SK-N-SH (cell line): ENCODE measurements around the gene ZAR1L. TPM values are rescaled to one million over a fixed set of nuclear protein-coding genes. Genes with fewer than 3 reads are reported as not detected.

ENCODE experiments used
- CTCF ChIA-PET: fragments of 300-600, 350-600 bp; formaldehyde crosslinking; extraction: SDS; loops from one replicate; lab custom pipeline; 2021; lab: Yijun Ruan, JAX
- POLR2A ChIA-PET: fragments of 350-600 bp; sonication (Branson Sonifier 250); formaldehyde crosslinking; extraction: SDS; loops from one replicate; lab custom pipeline; 2020; ENCODE audit warnings: antibody characterized with exemption, inconsistent platforms; lab: Yijun Ruan, JAX
- DNase-seq: peaks from one replicate; pipeline ENCODE4 v3.0.0; 2012
- H2AFZ ChIP-seq: fragments of 200-600 bp; sonication (generic); 2 replicates; pipeline ENCODE4 v1.8.1; 2016; ENCODE audit warnings: antibody characterized with exemption, mild to moderate bottlenecking, low read depth
- H3F3A ChIP-seq: fragments of 200-600 bp; sonication (generic); replicated peaks from 2 replicates; pipeline ENCODE3; 2016; ENCODE audit warnings: antibody characterized with exemption, mild to moderate bottlenecking; ENCODE audit not compliant: insufficient read depth
- H3K27ac ChIP-seq, 2 experiments: fragments of 200-500 bp in 1 of 2; fragments of 200-600 bp in 1 of 2; sonication (Bioruptor generic) in 1 of 2; sonication (generic), shearing (Covaris generic) in 1 of 2; 2 replicates each; pipeline versions ENCODE4 v1.5.1 to v1.6.1; 2014 to 2016; ENCODE audit warnings: low read depth in 2 of 2, inconsistent platforms in 1 of 2, low read length in 1 of 2, mild to moderate bottlenecking in 1 of 2, mixed read lengths in 1 of 2
- H3K27me3 ChIP-seq: fragments of 200-600 bp; sonication (generic), shearing (Covaris generic); 2 replicates; pipeline ENCODE4 v1.6.1; 2016; ENCODE audit warnings: mixed run types; ENCODE audit not compliant: insufficient read depth
- H3K36me3 ChIP-seq, 2 experiments: fragments of 200-500 bp in 1 of 2; fragments of 200-600 bp in 1 of 2; sonication (Bioruptor generic) in 1 of 2; sonication (generic) in 1 of 2; replicated peaks in 1 of 2; 2 replicates each; pipeline versions ENCODE3 to v1.5.1; 2014 to 2016; ENCODE audit warnings: low read length in 1 of 2, mild to moderate bottlenecking in 1 of 2; ENCODE audit not compliant: insufficient read depth in 2 of 2, control insufficient read depth in 1 of 2
- H3K4me1 ChIP-seq, 2 experiments: fragments of 200-500 bp in 1 of 2; fragments of 200-600 bp in 1 of 2; sonication (Bioruptor generic) in 1 of 2; sonication (generic), shearing (Covaris generic) in 1 of 2; 2 replicates each; pipeline versions ENCODE4 v1.5.1 to v1.6.1; 2014 to 2016; ENCODE audit warnings: low read depth in 1 of 2, low read length in 1 of 2, mixed run types in 1 of 2; ENCODE audit not compliant: insufficient read depth in 2 of 2, control insufficient read depth in 1 of 2
- H3K4me2 ChIP-seq: fragments of 200-600 bp; sonication (generic), shearing (Covaris generic); 2 replicates; pipeline ENCODE4 v1.6.1; 2017; ENCODE audit warnings: mixed run types
- H3K4me3 ChIP-seq, 2 experiments: fragments of 200-500 bp in 1 of 2; fragments of 200-600 bp in 1 of 2; sonication (Bioruptor generic) in 1 of 2; sonication (generic), shearing (Covaris generic) in 1 of 2; 2 replicates each; pipeline versions ENCODE4 v1.5.1 to v1.8.1; 2014 to 2016; ENCODE audit warnings: low read depth in 2 of 2, inconsistent platforms in 1 of 2, low read length in 1 of 2, mild to moderate bottlenecking in 1 of 2, mixed read lengths in 1 of 2, moderate library complexity in 1 of 2
- H3K79me2 ChIP-seq: fragments of 200-600 bp; sonication (generic); 2 replicates; pipeline ENCODE4 v1.8.1; 2017; ENCODE audit warnings: mild to moderate bottlenecking; ENCODE audit not compliant: insufficient read depth
- H3K9ac ChIP-seq: fragments of 200-600 bp; sonication (generic); 2 replicates; pipeline ENCODE4 v1.6.1; 2017; ENCODE audit warnings: mixed run types
- H3K9me2 ChIP-seq: fragments of 200-600 bp; sonication (generic); 2 replicates; pipeline ENCODE4 v1.6.1; 2017; ENCODE audit warnings: mixed run types
- H3K9me3 ChIP-seq: fragments of 200-600 bp; sonication (generic); 2 replicates; pipeline ENCODE4 v1.6.1; 2017; ENCODE audit warnings: mixed run types, mild to moderate bottlenecking, moderate library complexity
- H4K20me1 ChIP-seq: fragments of 200-600 bp; sonication (generic); 2 replicates; pipeline ENCODE4 v1.6.1; 2017; ENCODE audit warnings: mild to moderate bottlenecking, mixed run types; ENCODE audit not compliant: insufficient read depth
- CHD2 ChIP-seq: fragments of 150-350 bp; IDR thresholded peaks from 2 replicates; pipeline ENCODE4 v1.6.1; 2018; ENCODE audit warnings: low read length; ENCODE audit not compliant: partially characterized antibody
- CTCF ChIP-seq: fragments of 200-600 bp; sonication (generic); IDR thresholded peaks from 2 replicates; pipeline ENCODE4 v1.6.1; 2017; ENCODE audit warnings: antibody characterized with exemption, mild to moderate bottlenecking, moderate library complexity
- EP300 ChIP-seq, 2 experiments: IDR thresholded peaks; 2 replicates each; pipeline versions ENCODE4 v1.4.0 to v1.6.1; 2012; ENCODE audit warnings: borderline replicate concordance in 1 of 2, low read depth in 1 of 2, low read length in 1 of 2
- EZH2phosphoT487 ChIP-seq: fragments of 200-600 bp; sonication (generic); IDR thresholded peaks from 2 replicates; pipeline ENCODE4 v1.6.1; 2017; ENCODE audit warnings: low read depth, mixed run types, mild to moderate bottlenecking, antibody characterized with exemption, moderate library complexity, borderline replicate concordance
- FOSL2 ChIP-seq: IDR thresholded peaks from 2 replicates; pipeline ENCODE4 v1.4.0; 2012; ENCODE audit warnings: low read depth, mild to moderate bottlenecking, moderate library complexity, borderline replicate concordance
- FOXJ3 ChIP-seq: sonication (generic); formaldehyde crosslinking; IDR thresholded peaks from 2 replicates; pipeline ENCODE4 v1.5.1; 2020; ENCODE audit warnings: mild to moderate bottlenecking, missing genetic modification reagents
- FOXM1 ChIP-seq: IDR thresholded peaks from 2 replicates; pipeline ENCODE4 v1.4.0; 2012; ENCODE audit warnings: low read depth, mild to moderate bottlenecking
- GATA2 ChIP-seq: sonication (generic); formaldehyde crosslinking; IDR thresholded peaks from 2 replicates; pipeline ENCODE4 v1.5.0; 2020; ENCODE audit warnings: mild to moderate bottlenecking, missing genetic modification reagents
- IRF3 ChIP-seq: fragments of 150-350 bp; IDR thresholded peaks from 2 replicates; pipeline ENCODE4 v1.6.1; 2016; ENCODE audit warnings: mild to moderate bottlenecking, low read depth, low read length
- JUND ChIP-seq: IDR thresholded peaks from 2 replicates; pipeline ENCODE4 v1.4.0; 2012
- MAX ChIP-seq: IDR thresholded peaks from 2 replicates; pipeline ENCODE4 v1.4.0; 2012; ENCODE audit warnings: low read depth
- MEF2A ChIP-seq: IDR thresholded peaks from 2 replicates; pipeline ENCODE4 v1.4.0; 2012; ENCODE audit warnings: low read depth, borderline replicate concordance
- MXI1 ChIP-seq: IDR thresholded peaks from 2 replicates; pipeline ENCODE4 v1.6.1; 2012; ENCODE audit warnings: mild to moderate bottlenecking, low read depth, low read length, improper control_type of control experiment
- NRF1 ChIP-seq: IDR thresholded peaks from 2 replicates; pipeline ENCODE4 v1.6.1; 2012; ENCODE audit warnings: low read depth, mild to moderate bottlenecking, low read length
- PBX3 ChIP-seq: IDR thresholded peaks from 2 replicates; pipeline ENCODE4; 2012
- RAD21 ChIP-seq: IDR thresholded peaks from 2 replicates; pipeline ENCODE4 v1.6.1; 2012; ENCODE audit warnings: mild to moderate bottlenecking, low read length
- RXRA ChIP-seq: IDR thresholded peaks from 2 replicates; pipeline ENCODE4 v1.4.0; 2012; ENCODE audit warnings: low read depth, mild to moderate bottlenecking, borderline replicate concordance
- SMC3 ChIP-seq: IDR thresholded peaks from 2 replicates; pipeline ENCODE4 v1.6.1; 2012; ENCODE audit warnings: low read depth, low read length, improper control_type of control experiment
- TAF1 ChIP-seq: IDR thresholded peaks from 2 replicates; pipeline ENCODE4 v1.6.1; 2012; ENCODE audit warnings: low read depth, mild to moderate bottlenecking, low read length, moderate library complexity, borderline replicate concordance
- USF1 ChIP-seq: IDR thresholded peaks from 2 replicates; pipeline ENCODE4 v1.4.0; 2012; ENCODE audit warnings: low read depth, borderline replicate concordance
- YY1 ChIP-seq: IDR thresholded peaks from 2 replicates; pipeline ENCODE4 v1.4.0; 2012; ENCODE audit warnings: low read depth, mild to moderate bottlenecking
- ZBTB33 ChIP-seq: IDR thresholded peaks from 2 replicates; pipeline ENCODE4 v1.4.0; 2012; ENCODE audit warnings: low read depth, borderline replicate concordance
- WGBS: methylation state at CpG from one replicate; pipeline ENCODE4 v1.1.6; 2017; ENCODE audit warnings: low lambda C conversion rate; 5-methylcytosine and 5-hydroxymethylcytosine counted together
- polyA plus RNA-seq, 3 experiments: library from polyadenylated mRNA; depleted of rRNA; stranded (reverse); fragments of >200 nt; gene quantifications; 2 replicates each; pipeline ENCODE4 v1.2.3, GENCODE V29; 2012

The ZAR1L gene
- polyA plus RNA-seq, 1 of the 3 experiments (the other 2 are of a cell fraction): 0.07 TPM

- Histone ChIP-seq H3F3A (no peaks in the 10 kb centered on the region), H3K27ac (no peak overlapping the region), H3K9me3 (no peaks in the 10 kb centered on the region), H3K4me1 (no peaks in the 10 kb centered on the region), H3K27me3 (no peaks in the 10 kb centered on the region)
- TF ChIP-seq MAX (no peak), RXRA (no peak), EP300 (IDR thresholded peaks at IDR 0.05; ENCODE audit: borderline replicate concordance in 1 of 2, low read depth in 1 of 2, low read length in 1 of 2) (no peak), FOXJ3 (no peak), GATA2 (CRISPR knock-in tag) (no peak), USF1 (no peak)
- TF ChIP-seq, all 33 proteins: peak for 0
- Histone ChIP-seq H3K9ac (no peak overlapping the region), H3K36me3 (no peaks in the 10 kb centered on the region), H3K4me2 (no peak overlapping the region), H3K4me3 (no peak overlapping the region), H2AFZ (no peak overlapping the region), H4K20me1 (no peaks in the 10 kb centered on the region), H3K9me2 (no peaks in the 10 kb centered on the region), H3K79me2 (no peaks in the 10 kb centered on the region)
- ChIA-PET POLR2A (interaction anchor here (1.0 kb wide), 1 partner anchor 15 kb away, joined by 3 read pairs; the partner anchor contains the start of genes BRCA2 and ZAR1L), CTCF (interaction anchor here (0.9 kb wide), 1 partner anchor 389 kb away, joined by 3 read pairs; no protein-coding TSS in a partner anchor)
- WGBS: 78% methylated on average over 4 of the region's 4 CpGs
- no peak for DNase-seq
Observed at GRCh38 chr13:32299893-32300292, 15.3 kb downstream of the ZAR1L start.

- TF ChIP-seq IRF3 (no peak), PBX3 (no peak), CTCF (no peak), EZH2phosphoT487 (no peak), CHD2 (no peak), MXI1 (no peak), RAD21 (no peak), MEF2A (no peak), FOSL2 (no peak), FOXM1 (no peak), NRF1 (no peak), JUND (no peak), RXRA (no peak), TAF1 (no peak), YY1 (no peak), ZBTB33 (no peak), SMC3 (no peak)
- TF ChIP-seq, all 33 proteins: peak for 0
- Histone ChIP-seq H3K4me2 (no peak overlapping the region), H3K27me3 (no peaks in the 10 kb centered on the region), H3K9me2 (no peaks in the 10 kb centered on the region), H3K9ac (no peak overlapping the region), H3K27ac (no peak overlapping the region), H4K20me1 (no peaks in the 10 kb centered on the region), H3K4me3 (no peak overlapping the region), H3K36me3 (no peaks in the 10 kb centered on the region), H3K4me1 (no peaks in the 10 kb centered on the region), H3F3A (no peaks in the 10 kb centered on the region), H3K9me3 (no peaks in the 10 kb centered on the region), H3K79me2 (no peaks in the 10 kb centered on the region), H2AFZ (no peak overlapping the region)
- ChIA-PET POLR2A (no interaction called here), CTCF (interaction anchor here (0.7 to 1.3 kb wide), 2 partner anchors 389 to 1474 kb away, joined by 3 to 5 read pairs; no protein-coding TSS in a partner anchor)
- WGBS: 82% methylated on average over 6 of the region's 6 CpGs
- no peak for DNase-seq
Observed at GRCh38 chr13:32298695-32299094, 16.5 kb downstream of the ZAR1L start.
